H9 (cell line): ENCODE data around the gene BFSP1. TPM values are rescaled to one million over a fixed set of nuclear protein-coding genes. Genes with fewer than 3 reads are reported as not detected.

Experiments
- DNase-seq: peaks from one replicate; pipeline ENCODE4 v3.0.0-alpha.2; 2017
- H2AFZ ChIP-seq: one replicate; pipeline ENCODE4 v1.6.1; 2013; ENCODE audit warnings: mild to moderate bottlenecking, low read length, control low read depth, moderate library complexity
- H2AK5ac ChIP-seq: 2 replicates; pipeline ENCODE4 v1.6.1; 2013; ENCODE audit warnings: low read length, control low read depth, mixed read lengths; ENCODE audit not compliant: insufficient read length
- H2BK120ac ChIP-seq: one replicate; pipeline ENCODE4 v1.6.1; 2013; ENCODE audit warnings: low read depth, mild to moderate bottlenecking, low read length, control low read depth, inconsistent platforms; ENCODE audit not compliant: poor library complexity, severe bottlenecking
- H2BK12ac ChIP-seq: 2 replicates; pipeline ENCODE4 v1.6.1; 2013; ENCODE audit warnings: low read length, control low read depth, mixed read lengths, low read depth; ENCODE audit not compliant: insufficient read length
- H2BK15ac ChIP-seq: 2 replicates; pipeline ENCODE4 v1.6.1; 2013; ENCODE audit warnings: low read depth, low read length, control low read depth
- H2BK20ac ChIP-seq: one replicate; pipeline ENCODE4 v1.6.1; 2013; ENCODE audit warnings: low read depth, mild to moderate bottlenecking, low read length, control low read depth, inconsistent platforms; ENCODE audit not compliant: poor library complexity, severe bottlenecking
- H2BK5ac ChIP-seq: 2 replicates; pipeline ENCODE4 v1.6.1; 2013; ENCODE audit warnings: low read length, control low read depth, mixed read lengths; ENCODE audit not compliant: insufficient read length
- H3K14ac ChIP-seq: 2 replicates; pipeline ENCODE4 v1.6.1; 2013; ENCODE audit warnings: low read length, control low read depth; ENCODE audit not compliant: insufficient read depth
- H3K18ac ChIP-seq: 2 replicates; pipeline ENCODE4 v1.6.1; 2013; ENCODE audit warnings: low read depth, mild to moderate bottlenecking, mixed read lengths, low read length, control low read depth; ENCODE audit not compliant: insufficient read length
- H3K23ac ChIP-seq: 2 replicates; pipeline ENCODE4 v1.6.1; 2013; ENCODE audit warnings: low read length, control low read depth, mixed read lengths, low read depth; ENCODE audit not compliant: insufficient read length
- H3K23me2 ChIP-seq: 2 replicates; pipeline ENCODE4 v1.6.1; 2013; ENCODE audit warnings: low read depth, mild to moderate bottlenecking, mixed read lengths, low read length, control low read depth; ENCODE audit not compliant: insufficient read length, poor library complexity, severe bottlenecking
- H3K27ac ChIP-seq: 2 replicates; pipeline ENCODE4 v1.5.1; 2013; ENCODE audit warnings: low read length, control low read depth, mixed read lengths, low read depth; ENCODE audit not compliant: insufficient read length
- H3K27me3 ChIP-seq: 2 replicates; pipeline ENCODE4 v1.6.1; 2013; ENCODE audit warnings: low read length, control low read depth, inconsistent platforms; ENCODE audit not compliant: insufficient read depth
- H3K4ac ChIP-seq: 2 replicates; pipeline ENCODE4 v1.6.1; 2013; ENCODE audit warnings: low read depth, mild to moderate bottlenecking, control low read depth, inconsistent platforms, low read length, moderate library complexity
- H3K4me1 ChIP-seq: 2 replicates; pipeline ENCODE4 v1.6.1; 2013; ENCODE audit warnings: low read length, control low read depth, inconsistent platforms; ENCODE audit not compliant: insufficient read depth
- H3K4me2 ChIP-seq: 2 replicates; pipeline ENCODE4 v1.6.1; 2013; ENCODE audit warnings: low read length, control low read depth, mixed read lengths; ENCODE audit not compliant: insufficient read length, insufficient read depth
- H3K56ac ChIP-seq: 2 replicates; pipeline ENCODE4 v1.6.1; 2013; ENCODE audit warnings: low read depth, mild to moderate bottlenecking, mixed read lengths, low read length, control low read depth; ENCODE audit not compliant: insufficient read length
- H3K79me1 ChIP-seq: 2 replicates; pipeline ENCODE4 v1.6.1; 2013; ENCODE audit warnings: low read depth, mild to moderate bottlenecking, moderate library complexity, low read length, control low read depth, inconsistent platforms; ENCODE audit not compliant: insufficient read depth, poor library complexity, severe bottlenecking
- H3K79me2 ChIP-seq: 2 replicates; pipeline ENCODE4 v1.6.1; 2013; ENCODE audit warnings: low read length, control low read depth, inconsistent platforms; ENCODE audit not compliant: insufficient read depth
- H3K9ac ChIP-seq: 2 replicates; pipeline ENCODE4 v1.6.1; 2013; ENCODE audit warnings: low read length, control low read depth, mixed read lengths; ENCODE audit not compliant: insufficient read length; ENCODE audit errors: extremely low read depth
- H3K9me3 ChIP-seq: one replicate; pipeline ENCODE4 v1.6.1; 2013; ENCODE audit warnings: low read depth, low read length, inconsistent platforms; ENCODE audit not compliant: control insufficient read depth
- H3T11ph ChIP-seq: one replicate; pipeline ENCODE4 v1.6.1; 2013; ENCODE audit warnings: mild to moderate bottlenecking, low read length, control low read depth, inconsistent platforms
- H4K20me1 ChIP-seq: one replicate; pipeline ENCODE4 v1.6.1; 2013; ENCODE audit not compliant: control insufficient read depth, insufficient read length, insufficient read depth
- H4K5ac ChIP-seq: 2 replicates; pipeline ENCODE4 v1.6.1; 2013; ENCODE audit warnings: low read depth, mild to moderate bottlenecking, mixed read lengths, low read length, control low read depth; ENCODE audit not compliant: insufficient read length
- H4K8ac ChIP-seq: replicated peaks from 2 replicates; pipeline ENCODE4 v1.6.1; 2013; ENCODE audit warnings: low read length, control low read depth, mixed read lengths, low read depth; ENCODE audit not compliant: insufficient read length
- H4K91ac ChIP-seq: 2 replicates; pipeline ENCODE4 v1.6.1; 2013; ENCODE audit warnings: low read depth, mild to moderate bottlenecking, moderate library complexity, mixed read lengths, low read length, control low read depth; ENCODE audit not compliant: insufficient read length
- H3K27ac Mint-ChIP-seq, 3 experiments: 2 replicates in 2 of 3; 3 replicates in 1 of 3; pipeline ENCODE4 v1.8.0; 2020 to 2021; ENCODE audit warnings: mixed read lengths in 3 of 3, mild to moderate bottlenecking in 1 of 3, moderate library complexity in 1 of 3
- H3K27me3 Mint-ChIP-seq: 2 replicates; pipeline ENCODE4 v1.8.0; 2021; ENCODE audit warnings: low read depth, mild to moderate bottlenecking, moderate library complexity, mixed read lengths
- H3K36me3 Mint-ChIP-seq, 3 experiments: 2 replicates in 2 of 3; 3 replicates in 1 of 3; pipeline ENCODE4 v1.8.0; 2020 to 2021; ENCODE audit warnings: low read depth in 3 of 3, mixed read lengths in 3 of 3; ENCODE audit not compliant: insufficient read depth in 1 of 3
- H3K4me1 Mint-ChIP-seq, 2 experiments: 2 replicates each; pipeline ENCODE4 v1.8.0; 2020; ENCODE audit warnings: mixed read lengths in 2 of 2
- H3K4me3 Mint-ChIP-seq, 2 experiments: 2 replicates in 1 of 2; 3 replicates in 1 of 2; pipeline ENCODE4 v1.8.0; 2020 to 2021; ENCODE audit warnings: mild to moderate bottlenecking in 2 of 2, mixed read lengths in 2 of 2, moderate library complexity in 1 of 2
- H3K9me3 Mint-ChIP-seq, 2 experiments: 2 replicates in 1 of 2; 3 replicates in 1 of 2; pipeline ENCODE4 v1.8.0; 2020; ENCODE audit warnings: mild to moderate bottlenecking in 2 of 2, mixed read lengths in 2 of 2, moderate library complexity in 1 of 2
- CTCF ChIP-seq: fragments of 200-600 bp; sonication (generic); conservative IDR thresholded peaks from 3 replicates; pipeline ENCODE4 v1.8.0; 2021; ENCODE audit warnings: antibody characterized with exemption, mild to moderate bottlenecking
- WGBS: extraction: QIAGEN DNeasy Blood & Tissue Kit; methylation state at CpG from one replicate; pipeline ENCODE4 v1.1.7; 2013; ENCODE audit warnings: missing lambda C conversion rate, low lambda C conversion rate, mixed read lengths; ENCODE audit not compliant: insufficient read length; ENCODE audit errors: extremely low coverage; 5-methylcytosine and 5-hydroxymethylcytosine counted together
- total RNA-seq: library from RNA; stranded (reverse); gene quantifications from 2 replicates; pipeline ENCODE4 v1.2.1, GENCODE V29; 2021

Gene BFSP1
- total RNA-seq, 1 experiment from 2014 or later = 9.4 TPM

GRCh38 chr20:17468073-17468840 is 62.9 kb downstream of the BFSP1 start:
- no peak overlapping the region for H3K4me3 Mint-ChIP-seq
- Histone ChIP-seq H2AFZ (no peak overlapping the region), H4K5ac (no peak overlapping the region), H3K4ac (no peak overlapping the region), H3K79me2 (no peaks in the 10 kb centered on the region), H2BK120ac (no peak overlapping the region), H2BK15ac (no peak overlapping the region), H3K56ac (no peak overlapping the region), H3K27ac (no peak overlapping the region), H3T11ph (no peak overlapping the region), H3K18ac (no peak overlapping the region), H3K9ac (no peak overlapping the region), H2BK20ac (no peak overlapping the region), H2BK12ac (no peak overlapping the region), H3K4me2 (no peak overlapping the region), H3K27me3 (no peaks in the 10 kb centered on the region), H3K4me1 (no peaks in the 10 kb centered on the region), H2BK5ac (no peak overlapping the region), H3K23me2 (no peaks in the 10 kb centered on the region), H2AK5ac (no peak overlapping the region), H3K79me1 (no peaks in the 10 kb centered on the region), H4K20me1 (no peaks in the 10 kb centered on the region), H3K14ac (no peak overlapping the region), H3K23ac (no peak overlapping the region), H4K91ac (no peak overlapping the region), H4K8ac (no peak overlapping the region), H3K9me3 (no peaks in the 10 kb centered on the region)
- H3K27me3 Mint-ChIP-seq = no peaks in the 10 kb centered on the region; the same call in 1 of the 2 replicates
- H3K4me1 Mint-ChIP-seq = peaks cover 5 to 9% of the 10 kb centered on the region in 2 experiments
- TF ChIP-seq CTCF = no peak
- DNase-seq = no peak
- no peak overlapping the region for H3K27ac Mint-ChIP-seq
- no peaks in the 10 kb centered on the region for H3K36me3 Mint-ChIP-seq
- H3K9me3 Mint-ChIP-seq = no peaks in the 10 kb centered on the region
- WGBS = no CpG with 5 or more reads among the region's 24 CpGs
